Measurements from ENCODE around the gene PRDM16.
"Not testable (repeated sequence)": the region's sequence is repeated elsewhere in the genome, so short reads cannot be mapped to it uniquely, and the experiment has no call there.

The PRDM16 gene

GRCh38 chr1:3235496-3235895 is 166.5 kb downstream of the PRDM16 start:
- no peak overlapping the region for H3K27ac ChIP-seq

GRCh38 chr1:3236361-3236760 is 167.4 kb downstream of the PRDM16 start:
- H3K27ac ChIP-seq: no peak overlapping the region
- no peak for TF ChIP-seq CTCF (conservative IDR thresholded peaks at IDR 0.05)
- no peak for TF ChIP-seq ZFX (IDR thresholded peaks at IDR 0.05)

More at GRCh38 chr1:3235496-3235895, 166.5 kb downstream of the PRDM16 start:
- no peak for TF ChIP-seq CTCF (conservative IDR thresholded peaks at IDR 0.05)
- TF ChIP-seq ZFX (IDR thresholded peaks at IDR 0.05): no peak

GRCh38 chr1:3236955-3237354 is 168.0 kb downstream of the PRDM16 start:
- TF ChIP-seq ZFX (IDR thresholded peaks at IDR 0.05) (no peak), CTCF (conservative IDR thresholded peaks at IDR 0.05) (no peak)
- H3K27ac ChIP-seq: no peak overlapping the region

- H3K27ac ChIP-seq: no peak overlapping the region
- TF ChIP-seq ZFX (IDR thresholded peaks at IDR 0.05): no peak
Measured at GRCh38 chr1:3237570-3237969, 168.6 kb downstream of the PRDM16 start.

- TF ChIP-seq ZFX (IDR thresholded peaks at IDR 0.05) (no peak), CTCF (conservative IDR thresholded peaks at IDR 0.05) (no peak)
- no peak overlapping the region for H3K27ac ChIP-seq
Measured at GRCh38 chr1:3237994-3238702, 169.1 kb downstream of the PRDM16 start.

GRCh38 chr1:3238703-3239278 is 169.8 kb downstream of the PRDM16 start:
- TF ChIP-seq ZFX (IDR thresholded peaks at IDR 0.05): no peak
- TF ChIP-seq CTCF (conservative IDR thresholded peaks at IDR 0.05): no peak
- no peak overlapping the region for H3K27ac ChIP-seq

GRCh38 chr1:3239991-3240390 is 171.0 kb downstream of the PRDM16 start:
- H3K27ac ChIP-seq: not testable (repeated sequence)

GRCh38 chr1:3240524-3241235 is 171.7 kb downstream of the PRDM16 start:
- no peak for TF ChIP-seq CTCF (conservative IDR thresholded peaks at IDR 0.05)
- H3K27ac ChIP-seq: no peak overlapping the region

Data from C4-2B (cell line).